Coronary artery (tissue), 2 donors: ENCODE results near the gene RNF213.

Experiments used
- DNase-seq: peaks from one replicate; pipeline ENCODE4 v3.0.0-alpha.2; 2017; ENCODE audit warnings: low spot score
- H3K27ac ChIP-seq, 2 donors: fragments of 200-600 bp; sonication (generic); one replicate each; pipeline ENCODE4 v1.5.1; 2016 to 2019
- H3K4me3 ChIP-seq: fragments of 200-600 bp; sonication (generic); 2 replicates; pipeline ENCODE4 v1.5.1; 2016; ENCODE audit warnings: mild to moderate bottlenecking, moderate library complexity
- TF ChIP-seq, protein P1 (sequence below): fragments of 200-600 bp; sonication (generic); IDR thresholded peaks from one replicate; pipeline ENCODE4 v1.5.1; 2019; ENCODE audit warnings: antibody characterized with exemption

The RNF213 gene

DNA sequence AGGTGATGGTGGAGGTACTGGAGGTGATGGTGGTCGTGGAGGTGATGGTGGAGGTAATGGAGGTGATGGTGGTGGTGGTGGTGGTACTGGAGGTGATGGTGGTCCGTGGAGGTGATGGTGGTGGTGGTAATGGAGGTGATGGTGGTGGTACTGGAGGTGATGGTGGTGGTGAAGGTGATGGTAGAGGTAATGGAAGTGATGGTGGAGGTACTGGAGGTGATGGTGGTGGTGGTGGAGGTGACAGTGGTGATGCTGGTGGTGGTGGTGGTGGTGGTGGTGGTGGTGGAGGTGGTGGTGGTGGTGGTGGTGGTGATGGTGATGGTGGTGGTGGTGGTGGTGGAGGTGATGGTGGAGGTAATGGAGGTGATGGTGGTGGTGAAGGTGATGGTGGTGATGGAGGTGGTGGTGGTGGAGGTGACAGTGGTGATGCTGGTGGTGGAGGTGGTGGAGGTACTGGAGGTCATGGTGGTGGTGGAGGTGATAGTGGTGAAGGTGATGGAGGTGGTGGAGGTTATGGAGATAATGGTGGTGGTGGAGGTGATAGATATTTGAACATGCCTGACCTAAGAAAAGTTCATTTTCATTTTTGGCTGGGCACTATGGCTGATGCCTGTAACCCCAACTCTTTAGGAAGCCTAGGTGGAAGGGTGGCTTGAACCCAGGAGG, 55.0 kb downstream of the RNF213 start:
- TF ChIP-seq, protein P1, sequence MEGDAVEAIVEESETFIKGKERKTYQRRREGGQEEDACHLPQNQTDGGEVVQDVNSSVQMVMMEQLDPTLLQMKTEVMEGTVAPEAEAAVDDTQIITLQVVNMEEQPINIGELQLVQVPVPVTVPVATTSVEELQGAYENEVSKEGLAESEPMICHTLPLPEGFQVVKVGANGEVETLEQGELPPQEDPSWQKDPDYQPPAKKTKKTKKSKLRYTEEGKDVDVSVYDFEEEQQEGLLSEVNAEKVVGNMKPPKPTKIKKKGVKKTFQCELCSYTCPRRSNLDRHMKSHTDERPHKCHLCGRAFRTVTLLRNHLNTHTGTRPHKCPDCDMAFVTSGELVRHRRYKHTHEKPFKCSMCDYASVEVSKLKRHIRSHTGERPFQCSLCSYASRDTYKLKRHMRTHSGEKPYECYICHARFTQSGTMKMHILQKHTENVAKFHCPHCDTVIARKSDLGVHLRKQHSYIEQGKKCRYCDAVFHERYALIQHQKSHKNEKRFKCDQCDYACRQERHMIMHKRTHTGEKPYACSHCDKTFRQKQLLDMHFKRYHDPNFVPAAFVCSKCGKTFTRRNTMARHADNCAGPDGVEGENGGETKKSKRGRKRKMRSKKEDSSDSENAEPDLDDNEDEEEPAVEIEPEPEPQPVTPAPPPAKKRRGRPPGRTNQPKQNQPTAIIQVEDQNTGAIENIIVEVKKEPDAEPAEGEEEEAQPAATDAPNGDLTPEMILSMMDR = no peak
- no peak for DNase-seq
- Histone ChIP-seq H3K27ac (no peak overlapping the region), H3K4me3 (no peak overlapping the region)

DNA sequence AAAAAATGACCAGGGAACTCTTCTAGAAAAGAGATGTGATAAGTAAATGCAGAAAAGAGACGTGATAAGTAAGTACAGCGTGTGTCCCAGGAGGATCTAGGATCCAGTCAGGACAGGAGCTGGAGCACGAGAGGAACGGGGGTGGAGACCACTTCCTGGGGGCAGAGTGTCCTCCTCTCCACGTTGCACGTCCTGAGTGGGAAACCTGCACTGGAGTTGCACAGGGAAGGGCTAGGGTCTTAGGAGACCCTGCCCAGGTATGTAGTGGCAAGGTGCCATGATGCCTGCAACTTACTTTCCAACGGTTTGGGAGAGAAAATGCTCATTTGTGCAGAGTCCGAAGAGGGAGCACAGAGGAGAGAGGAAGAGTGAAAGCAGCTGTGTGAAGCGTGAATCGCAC, 55.8 kb downstream of the RNF213 start:
- DNase-seq = no peak
- TF ChIP-seq, protein P1 = no peak
- Histone ChIP-seq H3K27ac (no peak overlapping the region), H3K4me3 (no peak overlapping the region)

DNA sequence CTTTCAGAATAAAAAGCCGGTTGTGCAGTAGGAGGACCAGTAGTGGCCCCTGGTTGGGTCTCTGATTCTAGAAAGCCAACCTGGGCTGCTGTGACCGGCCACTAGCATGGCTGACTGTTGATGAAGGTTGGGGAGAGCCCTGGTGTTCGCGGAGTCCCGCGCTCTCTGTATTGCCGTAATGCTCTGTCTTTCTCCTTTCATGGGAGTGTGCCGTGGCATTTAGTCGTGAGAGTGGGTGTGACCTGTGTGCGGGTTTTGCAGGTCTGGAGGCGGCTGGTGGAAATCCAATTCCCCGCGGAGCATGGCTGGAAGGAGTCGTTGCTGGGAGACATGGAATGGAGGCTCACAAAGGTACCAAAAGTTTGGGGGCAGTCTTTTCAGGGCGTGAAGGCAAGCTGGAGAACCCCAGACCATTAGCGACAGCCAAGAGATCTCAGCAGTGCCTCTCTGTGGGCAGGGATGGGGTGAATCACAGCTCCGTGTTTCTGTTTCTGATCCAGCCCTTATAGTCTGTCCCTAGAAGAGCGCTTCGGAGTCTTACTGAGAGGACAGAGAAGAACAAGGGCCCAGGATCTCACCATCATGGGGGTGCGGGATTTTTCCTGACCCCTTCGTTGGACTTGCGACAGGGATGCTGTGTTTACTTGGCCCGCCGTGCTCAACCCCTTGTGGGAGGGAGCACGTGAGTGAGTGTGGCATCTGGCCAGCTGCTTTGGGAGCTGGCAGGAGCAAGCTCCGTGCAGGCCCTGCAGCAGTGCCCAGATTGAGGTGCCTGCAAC, 56.5 kb downstream of the RNF213 start:
- Histone ChIP-seq H3K27ac (no peak overlapping the region), H3K4me3 (no peak overlapping the region)
- TF ChIP-seq, protein P1 = no peak
- DNase-seq = no peak

DNA sequence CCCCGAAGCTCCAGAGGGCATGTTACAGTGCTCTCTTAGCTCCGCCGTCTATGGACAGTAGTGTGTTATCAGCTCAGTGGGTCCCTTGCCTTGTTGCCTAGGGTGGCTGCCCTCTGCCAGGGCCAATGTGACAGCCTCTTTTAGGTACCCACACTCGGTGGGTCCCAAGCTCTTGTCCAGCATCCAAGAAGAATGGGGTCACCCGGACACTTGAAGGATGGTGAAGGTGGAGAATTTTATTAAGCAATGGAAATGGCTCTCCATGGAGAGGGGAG, 57.0 kb downstream of the RNF213 start:
- TF ChIP-seq, protein P1 = no peak
- no peak overlapping the region for H3K4me3 ChIP-seq
- no peak overlapping the region for H3K27ac ChIP-seq
- no peak for DNase-seq

DNA sequence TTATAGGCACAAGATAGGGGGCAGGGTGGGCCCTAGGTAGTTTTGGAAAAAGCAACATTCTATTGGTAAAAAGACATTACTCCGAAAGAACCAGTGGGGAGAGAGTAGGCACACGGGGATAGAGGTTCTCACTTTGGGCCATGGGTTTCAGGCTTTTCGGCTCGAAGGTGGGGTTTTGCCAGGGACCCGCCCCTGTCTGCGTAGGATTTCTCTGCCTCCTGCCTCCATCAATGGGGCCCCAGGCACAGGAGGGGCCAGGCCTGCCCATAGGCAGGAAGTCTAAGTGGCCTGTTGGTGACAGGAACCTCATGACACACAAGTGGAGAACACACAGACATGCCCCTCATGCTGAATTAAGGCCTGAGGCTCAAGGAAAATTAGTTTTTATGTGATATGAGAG, 57.5 kb downstream of the RNF213 start:
- no peak for DNase-seq
- TF ChIP-seq, protein P1 = no peak

DNA sequence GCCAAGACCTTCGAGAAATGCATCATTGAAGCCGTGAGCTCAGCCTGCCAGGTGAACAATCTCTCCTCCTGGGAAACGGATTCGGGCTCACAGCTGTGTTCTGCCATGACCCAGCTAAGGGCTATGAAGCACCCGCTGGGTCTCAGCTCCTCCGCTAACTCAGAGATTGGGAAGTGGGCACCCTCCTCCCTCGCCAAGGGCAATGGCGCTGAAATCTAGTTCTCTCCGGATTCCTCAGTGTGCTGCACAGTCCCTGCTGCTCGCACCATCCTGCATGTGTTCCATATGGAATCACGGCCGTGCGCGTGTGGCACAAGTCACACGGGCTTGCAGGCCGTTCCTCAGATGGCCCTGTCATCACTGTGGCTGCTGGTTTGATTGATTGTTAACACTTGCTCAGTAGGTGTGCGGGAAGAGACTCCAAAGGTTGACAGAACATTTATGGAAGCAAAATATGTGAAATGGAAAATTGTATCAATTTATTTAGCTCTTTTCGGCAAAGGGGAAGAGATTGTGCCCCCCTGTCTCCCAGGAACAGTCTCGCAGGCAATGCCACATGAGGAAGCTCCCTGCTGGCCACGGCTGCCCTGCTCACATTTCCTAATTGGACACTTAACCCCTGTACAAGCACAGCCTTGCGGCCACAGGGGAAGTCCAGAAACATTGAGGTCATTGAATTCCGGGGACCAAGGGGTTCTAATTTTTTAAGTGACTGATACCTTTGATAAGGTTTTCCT, 58.8 kb downstream of the RNF213 start:
- no peak for DNase-seq
- no peak overlapping the region for H3K27ac ChIP-seq
- TF ChIP-seq, protein P1 = no peak
- H3K4me3 ChIP-seq = no peak overlapping the region

More for the DNA sequence above, 57.5 kb downstream of the RNF213 start:
- Histone ChIP-seq H3K27ac (no peak overlapping the region), H3K4me3 (no peak overlapping the region)
